Fibroblast of villous mesenchyme (primary cell): ENCODE data around the gene NAMPT. TPM values are rescaled to one million over a fixed set of nuclear protein-coding genes. Genes with fewer than 3 reads are reported as not detected.

ENCODE experiments used
- DNase-seq: peaks from one replicate; pipeline ENCODE4 v3.0.0-alpha.2; 2010; ENCODE audit warnings: low read depth
- H3K4me3 ChIP-seq: 2 replicates; pipeline ENCODE4 v1.5.1; 2011; ENCODE audit warnings: low read depth, mild to moderate bottlenecking, low read length
- total RNA-seq: library from RNA; depleted of rRNA; stranded (reverse); fragments of >200 nt; gene quantifications from 2 replicates; pipeline ENCODE4 v1.2.3, GENCODE V29; 2012
- TF ChIP-seq, protein P1 (sequence below): IDR thresholded peaks from 2 replicates; pipeline ENCODE4 v1.5.1; 2012; ENCODE audit warnings: low read depth, mild to moderate bottlenecking, low read length; ENCODE audit not compliant: insufficient read depth

Gene NAMPT
- 160 and 180 TPM in 2 replicates for total RNA-seq

DNA sequence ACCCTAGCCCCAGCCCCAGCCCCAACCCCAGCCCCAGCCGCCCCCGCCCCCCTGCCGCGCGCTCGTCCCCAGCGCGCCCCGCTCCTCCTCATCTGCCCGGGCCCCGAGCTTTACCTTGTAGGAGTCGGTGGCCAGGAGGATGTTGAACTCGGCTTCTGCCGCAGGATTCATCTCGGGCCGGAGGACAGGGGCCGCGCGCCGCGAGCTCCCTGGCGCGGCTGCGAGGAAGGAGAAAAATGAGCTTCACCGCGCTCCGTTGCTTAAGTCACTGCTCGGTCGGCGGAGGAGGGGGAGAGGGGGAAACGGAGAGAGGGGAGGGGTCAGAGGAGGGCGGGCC lies at the start of gene NAMPT:
NAMPT (minus strand) TSS at position 270 of the 337 bp plus-strand sequence; CDS start at position 171, 99 bp downstream.
- TF ChIP-seq, protein P1, sequence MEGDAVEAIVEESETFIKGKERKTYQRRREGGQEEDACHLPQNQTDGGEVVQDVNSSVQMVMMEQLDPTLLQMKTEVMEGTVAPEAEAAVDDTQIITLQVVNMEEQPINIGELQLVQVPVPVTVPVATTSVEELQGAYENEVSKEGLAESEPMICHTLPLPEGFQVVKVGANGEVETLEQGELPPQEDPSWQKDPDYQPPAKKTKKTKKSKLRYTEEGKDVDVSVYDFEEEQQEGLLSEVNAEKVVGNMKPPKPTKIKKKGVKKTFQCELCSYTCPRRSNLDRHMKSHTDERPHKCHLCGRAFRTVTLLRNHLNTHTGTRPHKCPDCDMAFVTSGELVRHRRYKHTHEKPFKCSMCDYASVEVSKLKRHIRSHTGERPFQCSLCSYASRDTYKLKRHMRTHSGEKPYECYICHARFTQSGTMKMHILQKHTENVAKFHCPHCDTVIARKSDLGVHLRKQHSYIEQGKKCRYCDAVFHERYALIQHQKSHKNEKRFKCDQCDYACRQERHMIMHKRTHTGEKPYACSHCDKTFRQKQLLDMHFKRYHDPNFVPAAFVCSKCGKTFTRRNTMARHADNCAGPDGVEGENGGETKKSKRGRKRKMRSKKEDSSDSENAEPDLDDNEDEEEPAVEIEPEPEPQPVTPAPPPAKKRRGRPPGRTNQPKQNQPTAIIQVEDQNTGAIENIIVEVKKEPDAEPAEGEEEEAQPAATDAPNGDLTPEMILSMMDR: no peak
- H3K4me3 ChIP-seq: peak within 1 kb of the TSS; percentile 86
- no peak for DNase-seq

DNA sequence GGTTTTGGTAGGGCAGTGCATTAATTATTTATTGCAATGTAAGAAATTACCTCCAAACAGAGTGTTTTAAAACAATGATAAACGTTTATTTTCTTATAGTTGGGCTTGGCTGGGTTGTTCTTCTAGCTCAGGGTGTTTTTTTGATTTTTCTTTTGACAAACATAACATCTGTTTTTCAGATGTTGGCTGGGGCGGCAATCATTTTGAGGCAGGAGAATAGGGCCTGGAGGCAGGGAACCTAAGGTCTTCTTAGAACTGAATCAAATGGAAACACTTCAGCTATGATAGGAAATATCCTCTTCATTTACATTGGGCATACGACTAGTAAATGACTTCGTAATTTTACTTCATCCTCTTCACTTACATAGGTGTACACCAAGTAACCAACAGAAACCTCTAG lies 47.4 kb upstream of the NAMPT start:
- peak; percentile 54 for DNase-seq
- no peak overlapping the region for H3K4me3 ChIP-seq
- TF ChIP-seq, protein P1: no peak

- TF ChIP-seq, protein P1: no peak
- DNase-seq: no peak
- H3K4me3 ChIP-seq: no peak overlapping the region
Measured at GRCh38 chr7:106331441-106332175, 46.8 kb upstream of the NAMPT start.

- DNase-seq: peak; percentile 69
- TF ChIP-seq, protein P1: no peak
- no peak overlapping the region for H3K4me3 ChIP-seq
Measured at GRCh38 chr7:106329971-106330733, 45.4 kb upstream of the NAMPT start.

DNA sequence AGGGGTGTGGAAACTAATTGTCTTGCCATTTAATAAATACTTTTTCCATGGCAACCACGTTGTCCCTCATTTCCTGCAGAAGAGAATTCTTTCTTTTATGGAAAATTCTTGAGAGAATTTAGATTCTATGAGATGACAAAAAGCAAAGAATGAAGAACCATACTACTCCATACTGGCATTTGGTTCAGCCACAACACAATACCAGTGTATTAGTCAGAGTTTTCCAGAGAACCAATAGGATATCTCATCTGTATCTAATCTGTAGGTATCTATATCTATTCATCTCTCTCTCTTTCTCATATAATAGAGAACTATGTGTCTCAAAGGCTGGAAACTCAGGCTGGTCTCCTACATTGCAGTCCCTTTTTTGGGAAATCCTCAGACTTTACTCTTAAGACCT lies 44.6 kb upstream of the NAMPT start:
- H3K4me3 ChIP-seq: no peak overlapping the region
- TF ChIP-seq, protein P1: no peak
- no peak for DNase-seq

DNA sequence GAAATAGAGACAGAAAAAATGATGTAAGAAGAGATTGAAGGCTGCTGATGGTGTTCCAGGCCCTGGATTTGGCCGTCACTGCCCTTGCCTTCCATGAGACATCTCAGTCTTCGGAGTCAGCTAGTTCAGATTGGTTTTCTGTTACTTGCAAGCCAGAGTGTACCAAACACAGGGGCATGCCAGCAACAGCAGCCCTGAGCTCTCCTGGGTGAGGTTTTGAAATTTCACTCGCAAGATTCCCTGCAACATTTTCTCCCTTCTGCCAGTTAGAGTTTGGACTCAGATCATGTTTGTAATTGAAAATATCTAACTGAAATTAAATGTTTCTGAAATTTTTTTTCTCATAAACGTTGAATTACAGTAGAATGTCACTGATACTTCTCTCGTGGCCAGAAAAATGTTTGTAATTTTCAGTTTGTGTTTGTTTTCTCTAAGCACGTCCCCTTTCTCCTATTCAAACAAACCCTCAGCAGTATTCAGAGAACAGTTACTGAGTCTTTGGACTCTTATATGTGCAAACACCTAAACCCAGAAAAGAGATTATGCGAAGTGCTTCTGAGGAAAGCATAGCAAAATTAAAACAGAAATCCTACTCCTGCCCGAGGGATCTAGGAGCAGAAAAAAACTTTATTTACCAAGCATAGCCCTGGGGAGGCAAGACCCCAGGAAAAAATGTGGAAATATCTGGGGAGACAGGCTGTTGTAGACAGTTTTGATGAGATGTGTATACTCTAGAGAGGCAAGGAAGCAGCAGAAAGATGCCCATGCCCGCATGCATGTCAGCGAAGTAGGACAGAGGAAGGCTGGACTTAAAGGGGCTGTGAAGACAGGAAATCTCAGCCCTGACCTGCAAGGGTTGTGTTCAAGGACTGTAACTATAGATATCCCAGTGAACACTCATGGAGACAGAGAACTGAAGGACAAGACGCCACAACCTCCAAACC lies 43.0 kb upstream of the NAMPT start:
- H3K4me3 ChIP-seq: no peak overlapping the region
- TF ChIP-seq, protein P1: no peak
- no peak for DNase-seq
